GM21528 (cell line): ENCODE measurements around the gene TM9SF2.
"Not testable (repeated sequence)": the region's sequence is repeated elsewhere in the genome, so short reads cannot be mapped to it uniquely, and the experiment has no call there.

Experiments
- ATAC-seq: cut with Tn5 transposase; IDR thresholded peaks from one replicate; pipeline ENCODE4 v1.9.1; 2021; ENCODE audit warnings: mild to moderate bottlenecking, moderate library complexity; ENCODE audit not compliant: unreplicated experiment, low FRiP score

Gene TM9SF2

DNA sequence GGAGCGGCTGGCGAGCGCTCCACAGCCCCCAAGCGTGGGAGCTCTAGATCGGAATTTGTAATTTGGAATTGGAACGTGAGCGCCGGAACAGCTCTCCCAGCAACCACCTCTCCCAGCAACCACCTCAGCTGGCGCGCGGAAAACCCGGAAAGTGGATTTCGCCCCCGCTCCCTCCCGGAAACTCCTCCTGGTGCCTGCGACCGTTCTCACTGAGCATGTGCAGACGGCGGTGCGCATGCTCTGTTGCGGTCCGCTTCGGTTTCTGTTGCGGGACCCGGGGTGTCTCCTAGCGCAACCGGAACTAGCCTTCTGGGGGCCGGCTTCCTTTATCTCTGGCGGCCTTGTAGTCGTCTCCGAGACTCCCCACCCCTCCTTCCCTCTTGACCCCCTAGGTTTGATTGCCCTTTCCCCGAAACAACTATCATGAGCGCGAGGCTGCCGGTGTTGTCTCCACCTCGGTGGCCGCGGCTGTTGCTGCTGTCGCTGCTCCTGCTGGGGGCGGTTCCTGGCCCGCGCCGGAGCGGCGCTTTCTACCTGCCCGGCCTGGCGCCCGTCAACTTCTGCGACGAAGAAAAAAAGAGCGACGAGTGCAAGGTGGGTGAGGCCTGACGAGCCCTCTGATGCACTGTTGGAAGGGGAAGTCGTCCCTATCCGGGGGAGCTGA lies at the start of gene TM9SF2:
Gene TM9SF2, plus strand, starts transcription at position 289 of the 664 bp plus-strand sequence. Its CDS starts 135 bp downstream, at position 424.
- peak; percentile 47 for ATAC-seq

- ATAC-seq = no peak
Observed at GRCh38 chr13:99454518-99455183, 46.6 kb upstream of the TM9SF2 start.

DNA sequence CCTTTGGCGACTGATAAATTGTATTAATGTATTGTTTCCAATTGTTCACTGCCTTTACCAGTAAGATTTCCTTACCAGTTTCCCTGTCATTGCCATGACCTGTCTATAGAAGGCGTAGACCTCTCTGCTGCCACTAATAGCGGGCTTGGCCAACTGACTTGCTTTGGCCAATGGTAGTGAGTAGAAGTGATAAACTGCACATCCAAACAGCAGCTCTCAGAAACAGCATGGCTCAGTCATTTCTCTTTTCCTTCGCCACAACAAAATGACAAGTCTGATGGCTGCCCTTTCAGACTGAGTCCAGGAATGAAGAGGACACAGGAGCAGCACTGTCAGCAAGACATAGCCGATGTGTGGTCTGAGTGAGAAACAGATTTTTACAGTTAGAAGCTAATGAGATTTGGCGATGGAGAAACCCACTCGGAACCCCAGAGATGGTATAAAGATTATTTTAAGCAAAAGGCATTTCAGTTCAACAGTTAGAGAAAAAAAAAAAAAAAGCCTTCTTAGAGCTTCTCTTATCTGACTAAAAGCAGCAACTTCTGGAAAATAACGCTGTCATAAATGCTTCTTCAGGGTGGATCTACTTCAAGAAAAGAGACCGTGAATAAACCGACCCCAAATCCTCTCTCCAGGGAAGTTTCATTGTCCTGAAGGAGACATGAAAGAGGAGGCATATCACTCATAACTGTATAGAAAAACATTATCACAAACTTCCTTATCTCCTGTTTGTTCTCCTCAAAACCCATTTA lies 42.0 kb upstream of the TM9SF2 start:
- ATAC-seq = no peak

DNA sequence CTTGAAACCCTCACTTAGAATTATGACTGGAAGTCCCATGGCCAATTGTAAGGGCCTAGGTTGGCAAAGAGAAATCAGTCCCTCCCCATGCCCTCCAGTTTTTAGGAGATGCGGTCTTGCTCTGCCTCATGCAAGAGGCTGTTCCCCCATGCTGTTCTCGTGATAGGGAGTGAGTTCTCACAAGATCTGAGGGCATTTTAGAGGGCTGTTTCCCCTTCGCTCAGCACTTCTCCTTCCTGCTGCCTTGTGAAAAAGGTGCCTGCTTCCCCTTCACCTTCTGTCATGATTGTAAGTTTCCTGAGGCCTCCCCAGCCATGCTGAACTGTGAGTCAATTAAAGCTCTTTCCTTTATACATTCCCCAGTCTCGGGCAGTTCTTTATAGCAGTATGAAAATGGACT lies 40.5 kb upstream of the TM9SF2 start:
- not testable (repeated sequence) for ATAC-seq

GRCh38 chr13:99463646-99464397 lies 37.5 kb upstream of the TM9SF2 start:
- ATAC-seq = no peak

DNA sequence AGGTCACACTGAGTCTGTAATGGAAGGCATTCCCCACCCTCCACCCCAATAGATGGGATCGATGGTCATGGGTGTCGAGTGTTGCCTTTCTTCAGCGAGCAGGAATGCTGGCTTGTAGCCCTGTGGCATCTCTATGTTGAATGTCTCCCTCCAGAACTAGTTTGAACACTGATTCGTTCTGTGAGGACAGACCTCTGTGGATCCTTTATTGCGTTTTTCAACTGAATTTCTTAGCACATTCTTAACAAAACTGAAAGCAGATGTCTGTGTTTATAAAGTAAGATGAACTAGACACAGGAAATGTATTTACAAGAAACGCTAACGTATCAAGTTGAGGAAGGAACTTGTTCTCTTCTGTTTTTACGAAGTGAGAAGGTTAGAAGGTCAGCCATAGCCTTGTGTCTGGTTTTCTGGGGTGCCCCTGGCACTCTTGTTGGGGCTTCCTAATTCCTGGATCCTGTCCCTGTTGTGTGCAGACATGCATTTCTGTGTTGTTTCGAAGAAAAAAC lies 36.8 kb upstream of the TM9SF2 start:
- no peak for ATAC-seq

DNA sequence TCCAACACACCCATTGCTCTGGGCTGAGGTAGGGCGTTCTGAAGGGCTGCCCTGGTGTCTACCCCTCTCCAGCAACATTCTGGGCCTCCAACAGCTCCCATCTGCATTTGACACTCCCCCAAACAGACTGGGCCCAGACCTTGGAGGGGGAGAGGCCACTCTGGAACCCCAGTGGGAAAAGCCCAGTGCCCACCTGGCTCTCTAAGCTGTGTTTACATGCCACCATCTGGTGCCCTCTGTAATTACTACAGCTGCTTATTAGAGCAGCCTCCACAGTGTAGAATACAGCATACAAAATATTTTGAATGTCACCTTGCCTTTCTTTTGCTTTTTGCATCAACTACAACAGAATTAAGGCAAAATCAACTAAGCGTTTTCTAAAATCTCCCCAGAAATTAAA lies 35.8 kb upstream of the TM9SF2 start:
- no peak for ATAC-seq

DNA sequence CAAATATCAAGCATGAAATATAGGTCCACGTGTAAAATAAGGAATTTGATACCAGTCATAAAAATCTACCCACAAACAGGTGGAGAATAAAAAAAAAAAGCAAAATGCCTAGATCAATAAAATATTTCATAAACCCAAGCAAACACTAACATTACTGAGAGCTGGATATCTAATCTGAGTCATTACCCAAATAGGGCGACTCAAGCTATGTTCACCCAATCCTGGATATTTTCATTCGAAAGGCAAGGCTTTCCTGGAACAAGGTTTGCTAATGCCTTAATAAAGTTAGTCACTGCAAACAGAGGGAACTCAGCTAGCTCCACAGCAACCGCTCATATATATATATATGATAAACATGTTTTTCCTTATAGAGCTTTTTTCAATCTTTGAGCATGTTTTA lies 33.5 kb upstream of the TM9SF2 start:
- ATAC-seq = no peak

DNA sequence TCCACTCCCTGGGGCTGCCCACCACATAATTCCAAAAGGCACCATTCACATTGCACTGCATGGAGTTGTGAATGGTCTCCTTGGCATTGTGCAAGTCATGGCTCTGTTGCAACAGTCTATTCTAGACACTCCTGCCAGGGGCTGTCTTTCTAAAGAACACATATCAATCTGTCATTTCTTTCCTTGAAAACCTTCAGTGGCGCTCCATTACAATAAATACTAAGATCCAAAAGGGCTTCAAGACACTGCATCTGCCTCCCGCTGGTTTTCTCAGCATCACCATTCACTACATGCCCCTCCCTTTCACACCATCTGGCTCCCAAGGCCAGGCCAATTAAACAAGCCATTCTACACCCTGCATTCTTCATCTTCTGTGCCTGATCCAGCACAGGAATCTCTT lies 32.2 kb upstream of the TM9SF2 start:
- ATAC-seq = no peak

DNA sequence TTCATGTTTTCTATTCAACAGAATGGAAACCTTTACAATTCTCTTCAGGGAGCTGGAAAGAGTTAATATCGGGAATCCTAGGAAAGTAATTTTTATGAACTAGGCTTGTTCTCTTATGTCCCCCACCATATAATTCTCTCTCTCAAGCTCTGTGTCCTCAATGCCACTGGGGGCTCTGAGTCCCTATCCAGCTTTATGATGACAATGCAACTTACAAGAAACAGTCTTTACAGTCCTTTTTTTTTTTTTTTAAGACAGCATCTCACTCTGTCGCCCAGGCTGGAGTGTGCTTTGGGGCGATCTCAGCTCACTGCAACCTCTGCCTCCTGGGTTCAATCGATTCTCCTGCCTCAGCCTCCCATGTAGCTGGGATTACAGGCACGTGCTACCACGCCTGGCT lies 31.2 kb upstream of the TM9SF2 start:
- no peak for ATAC-seq

GRCh38 chr13:99471221-99472121 lies 29.8 kb upstream of the TM9SF2 start:
- ATAC-seq = no peak

GRCh38 chr13:99472122-99472440 lies 29.2 kb upstream of the TM9SF2 start:
- no peak for ATAC-seq

- no peak for ATAC-seq
Observed at GRCh38 chr13:99473515-99473914, 27.8 kb upstream of the TM9SF2 start.

- no peak for ATAC-seq
Observed at GRCh38 chr13:99476648-99477047, 24.6 kb upstream of the TM9SF2 start.

- ATAC-seq = no peak
Observed at GRCh38 chr13:99477493-99477892, 23.8 kb upstream of the TM9SF2 start.

- ATAC-seq = no peak
Observed at GRCh38 chr13:99481366-99481765, 19.9 kb upstream of the TM9SF2 start.

GRCh38 chr13:99484473-99484872 lies 16.8 kb upstream of the TM9SF2 start:
- no peak for ATAC-seq

GRCh38 chr13:99486996-99487395 lies 14.3 kb upstream of the TM9SF2 start:
- no peak for ATAC-seq

DNA sequence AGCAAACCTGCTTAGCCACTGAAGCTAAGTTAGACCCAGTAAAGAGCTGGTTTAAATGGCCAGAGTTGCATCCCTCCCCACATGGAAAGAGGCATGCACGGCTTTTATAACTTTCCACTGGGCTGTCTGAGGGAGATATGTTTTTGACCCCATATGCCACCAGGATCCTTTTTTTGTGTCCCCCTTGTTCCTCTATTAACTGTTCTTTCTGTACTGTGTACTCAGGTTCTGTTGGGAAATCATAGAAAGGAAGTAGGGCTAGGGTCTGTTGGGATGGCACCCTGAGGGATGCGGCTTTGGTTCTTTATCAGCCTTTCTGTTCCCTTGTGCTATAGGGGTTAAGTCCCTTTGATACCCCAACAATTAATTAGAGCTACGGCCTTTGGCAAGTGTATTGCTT lies 12.2 kb upstream of the TM9SF2 start:
- no peak for ATAC-seq

GRCh38 chr13:99491750-99492149 lies 9.5 kb upstream of the TM9SF2 start:
- not testable (repeated sequence) for ATAC-seq
